ENCODE measurements around the gene ANK2. TPM values are rescaled to one million over a fixed set of nuclear protein-coding genes. Genes with fewer than 3 reads are reported as not detected.
A peak's percentile ranks its signal among the peaks of the same experiment; 100 is the strongest.

ANK2 gene
- total RNA-seq, 6 experiments from 2014 or later: 1.4 to 9.0 (median 2.3) TPM

GRCh38 chr4:113106108-113106507, 56.7 kb downstream of the ANK2 start:
- H3K36me3 Mint-ChIP-seq (ENCODE audit: low read depth): no peaks in the 10 kb centered on the region
- peak; percentile 60 for DNase-seq
- H3K4me3 Mint-ChIP-seq: no peak overlapping the region
- H3K27me3 Mint-ChIP-seq (ENCODE audit: insufficient read depth): peaks cover 5% of the 10 kb centered on the region; the same call in 1 of the 2 replicates
- peaks cover 16% of the 10 kb centered on the region for H3K4me1 Mint-ChIP-seq (ENCODE audit: low read depth)
- TF ChIP-seq CTCF (IDR thresholded peaks at IDR 0.05): peak; percentile 79
- H3K9me3 Mint-ChIP-seq: no peaks in the 10 kb centered on the region
- H3K27ac Mint-ChIP-seq: no peak overlapping the region

GRCh38 chr4:113109106-113109718, 59.8 kb downstream of the ANK2 start:
- DNase-seq: no peak
- H3K27me3 Mint-ChIP-seq (ENCODE audit: insufficient read depth): peaks cover 6% of the 10 kb centered on the region; the same call in 1 of the 2 replicates
- H3K4me3 Mint-ChIP-seq: no peak overlapping the region
- H3K9me3 Mint-ChIP-seq: no peaks in the 10 kb centered on the region
- H3K36me3 Mint-ChIP-seq (ENCODE audit: low read depth): no peaks in the 10 kb centered on the region
- TF ChIP-seq CTCF (IDR thresholded peaks at IDR 0.05): no peak
- H3K4me1 Mint-ChIP-seq (ENCODE audit: low read depth): peaks cover 6% of the 10 kb centered on the region; the same call in 1 of the 2 replicates
- no peak overlapping the region for H3K27ac Mint-ChIP-seq

- no peak for TF ChIP-seq CTCF (IDR thresholded peaks at IDR 0.05)
- no peaks in the 10 kb centered on the region for H3K36me3 Mint-ChIP-seq (ENCODE audit: low read depth)
- H3K4me3 Mint-ChIP-seq: no peak overlapping the region
- no peak for DNase-seq
- H3K4me1 Mint-ChIP-seq (ENCODE audit: low read depth): no peaks in the 10 kb centered on the region
- H3K27ac Mint-ChIP-seq: no peak overlapping the region
- peaks cover 6% of the 10 kb centered on the region for H3K27me3 Mint-ChIP-seq (ENCODE audit: insufficient read depth)
- H3K9me3 Mint-ChIP-seq: no peaks in the 10 kb centered on the region
These were observed 63.0 kb downstream of the ANK2 start for GRCh38 chr4:113112338-113112978.

GRCh38 chr4:113113151-113113550, 63.7 kb downstream of the ANK2 start:
- no peak overlapping the region for H3K27ac Mint-ChIP-seq
- H3K4me3 Mint-ChIP-seq: no peak overlapping the region
- TF ChIP-seq CTCF (IDR thresholded peaks at IDR 0.05): no peak
- H3K4me1 Mint-ChIP-seq (ENCODE audit: low read depth): no peaks in the 10 kb centered on the region
- H3K27me3 Mint-ChIP-seq (ENCODE audit: insufficient read depth): peaks cover 6% of the 10 kb centered on the region
- DNase-seq: no peak
- H3K9me3 Mint-ChIP-seq: no peaks in the 10 kb centered on the region
- H3K36me3 Mint-ChIP-seq (ENCODE audit: low read depth): no peaks in the 10 kb centered on the region

GRCh38 chr4:113114884-113115283, 65.4 kb downstream of the ANK2 start:
- TF ChIP-seq CTCF (IDR thresholded peaks at IDR 0.05): no peak
- Mint-ChIP-seq H3K27ac (no peak overlapping the region), H3K9me3 (no peaks in the 10 kb centered on the region), H3K4me1 (ENCODE audit: low read depth) (no peaks in the 10 kb centered on the region), H3K4me3 (no peak overlapping the region), H3K27me3 (ENCODE audit: insufficient read depth) (peaks cover 5% of the 10 kb centered on the region), H3K36me3 (ENCODE audit: low read depth) (no peaks in the 10 kb centered on the region)
- no peak for DNase-seq
